Peyer's patch (tissue), 4 donors: ENCODE results near the gene NEDD4L. TPM values are rescaled to one million over a fixed set of nuclear protein-coding genes. Genes with fewer than 3 reads are reported as not detected.

Experiments used
- DNase-seq, 3 donors: peaks; one replicate each; pipeline ENCODE4 v3.0.0-alpha.2; 2017 to 2019
- H3K27ac ChIP-seq, 4 donors: fragments of 200-600 bp; sonication (generic); one replicate each; pipeline ENCODE4 v1.5.1; 2016 to 2019
- H3K27me3 ChIP-seq, 2 donors: fragments of 200-600 bp; sonication (generic); one replicate each; pipeline ENCODE4 v1.5.1; 2019
- H3K36me3 ChIP-seq, 3 donors: fragments of 200-600 bp; sonication (generic); one replicate each; pipeline ENCODE4 v1.5.1; 2016 to 2019
- H3K4me1 ChIP-seq, 4 donors: fragments of 200-600 bp; sonication (generic); one replicate each; pipeline ENCODE4 v1.5.1; 2016 to 2019
- H3K4me3 ChIP-seq, 4 donors: fragments of 200-600 bp; sonication (generic); 1 replicate in 3 of 4; 2 replicates in 1 of 4; pipeline ENCODE4 v1.5.1; 2016 to 2019; ENCODE audit warnings: mild to moderate bottlenecking in 1 of 4
- H3K9me3 ChIP-seq, 4 donors: fragments of 200-600 bp; sonication (generic); one replicate each; pipeline ENCODE4 v1.5.1; 2016 to 2019; ENCODE audit warnings: mild to moderate bottlenecking in 1 of 4
- CTCF ChIP-seq, 6 experiments: fragments of 450-650 bp in 4 of 6; fragments of 200-600 bp in 2 of 6; sonication (generic) in 1 of 6; IDR thresholded peaks; one replicate each; pipeline ENCODE4 v1.5.1; 2017 to 2019; ENCODE audit warnings: antibody characterized with exemption in 6 of 6, mild to moderate bottlenecking in 3 of 6, moderate library complexity in 1 of 6
- POLR2A ChIP-seq, 2 donors: fragments of 450-650 bp; IDR thresholded peaks; one replicate each; pipeline ENCODE4 v1.5.1; 2017; ENCODE audit warnings: antibody characterized with exemption in 2 of 2, mild to moderate bottlenecking in 2 of 2, moderate library complexity in 2 of 2
- total RNA-seq, 4 donors: library from RNA; depleted of rRNA; stranded (reverse); fragments of >200 nt; gene quantifications; one replicate each; pipeline ENCODE4 v1.1.0, GENCODE V29; 2016

Gene NEDD4L
- total RNA-seq, 4 donors from 2014 or later, result 213 to 312 (median 277) TPM

- TF ChIP-seq POLR2A (IDR thresholded peaks at IDR 0.05) (no peak), CTCF (IDR thresholded peaks at IDR 0.05) (no peak)
- H3K4me3 ChIP-seq, result no peak overlapping the region
- H3K9me3 ChIP-seq, result no peaks in the 10 kb centered on the region
- no peaks in the 10 kb centered on the region for H3K4me1 ChIP-seq
- no peak for DNase-seq
- no peaks in the 10 kb centered on the region for H3K27me3 ChIP-seq
- no peaks in the 10 kb centered on the region for H3K36me3 ChIP-seq
- H3K27ac ChIP-seq, result no peak overlapping the region
Observed at GRCh38 chr18:58411323-58411722, 367.3 kb downstream of the NEDD4L start.

- H3K4me1 ChIP-seq, result no peaks in the 10 kb centered on the region
Observed at GRCh38 chr18:58412844-58413666, 369.0 kb downstream of the NEDD4L start.

GRCh38 chr18:58413667-58414628 is 369.9 kb downstream of the NEDD4L start:
- TF ChIP-seq CTCF (IDR thresholded peaks at IDR 0.05) (no peak), POLR2A (IDR thresholded peaks at IDR 0.05) (no peak)
- H3K9me3 ChIP-seq, result no peaks in the 10 kb centered on the region
- no peaks in the 10 kb centered on the region for H3K4me1 ChIP-seq
- DNase-seq, result no peak
- no peaks in the 10 kb centered on the region for H3K36me3 ChIP-seq
- no peaks in the 10 kb centered on the region for H3K27me3 ChIP-seq
- H3K27ac ChIP-seq, result no peak overlapping the region
- H3K4me3 ChIP-seq, result no peak overlapping the region

More at GRCh38 chr18:58412844-58413666, 369.0 kb downstream of the NEDD4L start:
- no peaks in the 10 kb centered on the region for H3K36me3 ChIP-seq
- H3K4me3 ChIP-seq, result no peak overlapping the region
- no peak for DNase-seq
- no peaks in the 10 kb centered on the region for H3K27me3 ChIP-seq
- TF ChIP-seq CTCF (IDR thresholded peaks at IDR 0.05) (no peak), POLR2A (IDR thresholded peaks at IDR 0.05) (no peak)
- no peak overlapping the region for H3K27ac ChIP-seq
- no peaks in the 10 kb centered on the region for H3K9me3 ChIP-seq

- DNase-seq, result no peak
- no peak overlapping the region for H3K4me3 ChIP-seq
- no peaks in the 10 kb centered on the region for H3K36me3 ChIP-seq
- TF ChIP-seq POLR2A (IDR thresholded peaks at IDR 0.05) (no peak), CTCF (IDR thresholded peaks at IDR 0.05) (no peak)
- H3K4me1 ChIP-seq, result no peaks in the 10 kb centered on the region
- H3K9me3 ChIP-seq, result no peaks in the 10 kb centered on the region
- H3K27ac ChIP-seq, result no peak overlapping the region
- H3K27me3 ChIP-seq, result no peaks in the 10 kb centered on the region
Observed at GRCh38 chr18:58416014-58416703, 372.1 kb downstream of the NEDD4L start.
